Bladder microvascular endothelial cell (primary cell): ENCODE data around the gene XCL2. TPM values are rescaled to one million over a fixed set of nuclear protein-coding genes. Genes with fewer than 3 reads are reported as not detected.

ENCODE experiments used
- total RNA-seq: library from RNA; depleted of rRNA; stranded (reverse); fragments of >200 nt; gene quantifications from 2 replicates; pipeline ENCODE4 v1.2.3, GENCODE V29; 2014

Gene XCL2
- not detected in 2 replicates for total RNA-seq

GRCh38 chr1:168543840-168544498, at the start of gene XCL2:
XCL2 (minus strand) TSS chr1:168543997; CDS start chr1:168543964, 33 bp downstream.

GRCh38 chr1:168576245-168576688, 32.5 kb upstream of the XCL2 start, which contains the start of gene XCL1:
XCL1 (plus strand) TSS chr1:168576605; CDS start chr1:168576638, 33 bp downstream.

Other genes starting within 250 kb of the XCL2 start
- not detected in 2 replicates for gene XCL1, start 32.6 kb upstream of the XCL2 start, total RNA-seq
- gene DPT, start 185.2 kb upstream of the XCL2 start, total RNA-seq = not detected in 2 replicates